Peyer's patch (tissue), 4 donors: ENCODE results near the gene EML3.

Experiments used
- POLR2A ChIP-seq, 2 donors: fragments of 450-650 bp; IDR thresholded peaks; one replicate each; pipeline ENCODE4 v1.5.1; 2017; ENCODE audit warnings: antibody characterized with exemption in 2 of 2, mild to moderate bottlenecking in 2 of 2, moderate library complexity in 2 of 2
- TF ChIP-seq, protein P1 (sequence below), 6 experiments: fragments of 450-650 bp in 4 of 6; fragments of 200-600 bp in 2 of 6; sonication (generic) in 1 of 6; IDR thresholded peaks; one replicate each; pipeline ENCODE4 v1.5.1; 2017 to 2019; ENCODE audit warnings: antibody characterized with exemption in 6 of 6, mild to moderate bottlenecking in 3 of 6, moderate library complexity in 1 of 6

DNA sequence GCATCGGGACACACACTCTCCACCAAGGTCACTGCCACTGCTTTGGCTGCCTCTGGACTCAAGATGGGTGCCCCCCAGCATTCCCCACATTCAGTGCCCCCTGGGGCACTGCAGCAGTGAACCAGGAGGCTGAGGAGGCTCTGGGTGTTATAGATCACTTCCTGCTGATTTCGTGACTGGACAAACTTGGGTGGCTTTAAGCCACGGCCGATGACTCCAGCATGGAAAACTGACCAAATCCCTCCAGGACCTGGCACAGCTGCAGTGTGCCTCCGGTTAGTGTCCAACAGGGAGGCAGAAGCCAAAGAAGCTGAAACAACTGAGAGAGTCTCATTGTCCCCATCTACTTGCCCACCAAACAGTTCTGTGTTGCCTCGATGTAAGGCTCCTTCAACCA, 35.0 kb upstream of the EML3 start:
- TF ChIP-seq POLR2A (IDR thresholded peaks at IDR 0.05) = no peak
- TF ChIP-seq, protein P1, sequence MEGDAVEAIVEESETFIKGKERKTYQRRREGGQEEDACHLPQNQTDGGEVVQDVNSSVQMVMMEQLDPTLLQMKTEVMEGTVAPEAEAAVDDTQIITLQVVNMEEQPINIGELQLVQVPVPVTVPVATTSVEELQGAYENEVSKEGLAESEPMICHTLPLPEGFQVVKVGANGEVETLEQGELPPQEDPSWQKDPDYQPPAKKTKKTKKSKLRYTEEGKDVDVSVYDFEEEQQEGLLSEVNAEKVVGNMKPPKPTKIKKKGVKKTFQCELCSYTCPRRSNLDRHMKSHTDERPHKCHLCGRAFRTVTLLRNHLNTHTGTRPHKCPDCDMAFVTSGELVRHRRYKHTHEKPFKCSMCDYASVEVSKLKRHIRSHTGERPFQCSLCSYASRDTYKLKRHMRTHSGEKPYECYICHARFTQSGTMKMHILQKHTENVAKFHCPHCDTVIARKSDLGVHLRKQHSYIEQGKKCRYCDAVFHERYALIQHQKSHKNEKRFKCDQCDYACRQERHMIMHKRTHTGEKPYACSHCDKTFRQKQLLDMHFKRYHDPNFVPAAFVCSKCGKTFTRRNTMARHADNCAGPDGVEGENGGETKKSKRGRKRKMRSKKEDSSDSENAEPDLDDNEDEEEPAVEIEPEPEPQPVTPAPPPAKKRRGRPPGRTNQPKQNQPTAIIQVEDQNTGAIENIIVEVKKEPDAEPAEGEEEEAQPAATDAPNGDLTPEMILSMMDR (IDR thresholded peaks at IDR 0.05) = no peak
